SK-N-MC (cell line): Measurements from ENCODE around the gene CELSR1.

Experiments
- EZH2 ChIP-seq: fragments of 200-600 bp; sonication (generic); IDR thresholded peaks from one replicate; pipeline ENCODE4 v1.6.1; 2017; ENCODE audit warnings: antibody characterized with exemption
- FOXP2 ChIP-seq: optimal IDR thresholded peaks from 2 replicates; pipeline ENCODE3; 2011; ENCODE audit warnings: mild to moderate bottlenecking, moderate library complexity; ENCODE audit not compliant: insufficient read depth; ENCODE audit errors: extremely low read length, control extremely low read depth
- POLR2AphosphoS5 ChIP-seq: IDR thresholded peaks from 2 replicates; pipeline ENCODE4 v1.6.1; 2012; ENCODE audit warnings: mild to moderate bottlenecking, low read depth, low read length, borderline replicate concordance

DNA sequence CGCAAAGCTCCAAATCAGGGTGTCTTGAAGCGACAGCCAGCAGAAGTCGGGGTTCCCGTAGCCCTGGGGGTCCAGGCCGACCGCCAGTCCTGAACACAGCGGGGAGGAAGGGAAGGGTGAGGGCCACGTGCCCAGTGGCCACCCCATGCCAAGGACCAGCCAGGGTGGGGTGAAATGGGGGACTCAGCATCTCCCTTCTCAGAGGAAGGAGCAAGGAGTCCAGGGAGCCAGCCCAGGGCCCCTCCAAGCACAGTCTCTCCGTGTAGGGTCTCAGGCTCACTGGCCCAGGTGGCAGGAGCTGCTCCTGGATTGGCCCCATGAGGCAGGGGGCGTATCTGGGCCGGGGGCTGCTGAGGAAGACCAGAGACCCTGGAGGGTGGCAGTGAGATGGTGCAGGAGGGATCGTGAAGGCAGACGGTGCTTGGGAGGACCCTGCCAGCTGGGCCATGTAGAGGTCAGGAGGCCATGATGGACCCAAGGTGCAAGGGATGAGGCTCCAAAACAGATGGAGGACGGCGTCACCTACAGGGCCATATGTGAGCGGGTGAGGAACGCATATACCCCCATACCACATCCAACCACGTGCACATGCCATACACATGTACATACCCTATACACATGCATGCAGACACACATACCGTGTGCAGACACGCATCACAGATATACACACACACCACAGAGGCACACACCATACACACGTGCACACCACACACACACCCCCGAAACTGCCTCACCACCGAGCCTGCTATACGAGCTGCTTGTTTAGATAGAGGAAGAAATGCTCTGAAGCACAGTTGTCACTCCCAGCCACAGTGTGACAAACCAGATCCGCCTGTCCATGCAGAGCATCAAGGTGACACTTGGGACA, 167.5 kb downstream of the CELSR1 start:
- TF ChIP-seq FOXP2 (no peak), POLR2AphosphoS5 (no peak), EZH2 (no peak)
